ENCODE data around the gene ITGA1. TPM values are rescaled to one million over a fixed set of nuclear protein-coding genes. Genes with fewer than 3 reads are reported as not detected.
"Not testable (repeated sequence)": the region's sequence is repeated elsewhere in the genome, so short reads cannot be mapped to it uniquely, and the experiment has no call there.

ITGA1 gene
- total RNA-seq, 4 donors from 2014 or later, result 219 to 326 (median 240) TPM

DNA sequence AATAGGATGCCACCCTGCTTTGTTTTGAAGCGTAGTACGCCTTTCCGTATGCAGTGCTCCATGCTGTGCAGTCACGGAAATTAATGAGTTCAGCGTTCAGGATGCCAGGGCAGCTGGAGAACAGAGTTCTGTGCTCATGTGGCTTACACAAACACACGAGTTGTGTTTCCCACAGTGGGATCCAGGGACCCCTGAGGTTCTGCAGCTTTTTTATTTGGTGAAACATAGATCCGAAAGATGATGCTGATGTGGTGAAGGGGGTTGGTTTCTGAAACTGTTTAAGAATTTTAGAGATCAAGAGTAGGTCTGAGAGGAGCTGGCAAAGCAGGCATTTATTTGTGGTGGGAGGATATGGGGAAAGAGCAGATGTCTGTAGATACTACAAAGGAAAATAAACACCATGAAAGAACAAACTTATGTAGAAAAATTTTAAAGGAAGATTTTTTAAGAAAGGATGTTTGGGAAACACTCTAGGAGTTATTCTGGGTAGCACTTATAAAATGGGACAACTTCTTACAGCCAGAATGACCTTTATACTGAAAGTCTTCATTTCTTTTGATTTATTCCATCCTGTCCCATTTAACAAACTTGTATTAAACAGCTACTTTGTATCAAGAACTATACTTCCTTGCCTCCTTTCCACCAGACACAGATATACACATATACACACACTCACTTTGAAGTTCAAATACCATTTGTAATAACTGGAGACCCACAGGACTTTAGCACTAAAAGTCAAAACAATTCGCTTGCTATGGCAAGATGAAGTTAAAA lies 52.7 kb downstream of the ITGA1 start:
- Histone ChIP-seq H3K27ac (peak overlapping the region; percentile 73 to 84 (median 78)), H3K4me1 (peaks cover 3 to 93% (median 30%) of the 10 kb centered on the region in 3 donors), H3K27me3 (no peaks in the 10 kb centered on the region), H3K36me3 (no peaks in the 10 kb centered on the region), H3K9me3 (no peaks in the 10 kb centered on the region), H3K4me3 (peak overlapping the region; percentile 18 to 28)
- TF ChIP-seq, protein P1, sequence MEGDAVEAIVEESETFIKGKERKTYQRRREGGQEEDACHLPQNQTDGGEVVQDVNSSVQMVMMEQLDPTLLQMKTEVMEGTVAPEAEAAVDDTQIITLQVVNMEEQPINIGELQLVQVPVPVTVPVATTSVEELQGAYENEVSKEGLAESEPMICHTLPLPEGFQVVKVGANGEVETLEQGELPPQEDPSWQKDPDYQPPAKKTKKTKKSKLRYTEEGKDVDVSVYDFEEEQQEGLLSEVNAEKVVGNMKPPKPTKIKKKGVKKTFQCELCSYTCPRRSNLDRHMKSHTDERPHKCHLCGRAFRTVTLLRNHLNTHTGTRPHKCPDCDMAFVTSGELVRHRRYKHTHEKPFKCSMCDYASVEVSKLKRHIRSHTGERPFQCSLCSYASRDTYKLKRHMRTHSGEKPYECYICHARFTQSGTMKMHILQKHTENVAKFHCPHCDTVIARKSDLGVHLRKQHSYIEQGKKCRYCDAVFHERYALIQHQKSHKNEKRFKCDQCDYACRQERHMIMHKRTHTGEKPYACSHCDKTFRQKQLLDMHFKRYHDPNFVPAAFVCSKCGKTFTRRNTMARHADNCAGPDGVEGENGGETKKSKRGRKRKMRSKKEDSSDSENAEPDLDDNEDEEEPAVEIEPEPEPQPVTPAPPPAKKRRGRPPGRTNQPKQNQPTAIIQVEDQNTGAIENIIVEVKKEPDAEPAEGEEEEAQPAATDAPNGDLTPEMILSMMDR (IDR thresholded peaks at IDR 0.05), result no peak
- TF ChIP-seq POLR2AphosphoS5 (IDR thresholded peaks at IDR 0.05) (no peak), POLR2A (IDR thresholded peaks at IDR 0.05) (no peak), EP300 (IDR thresholded peaks at IDR 0.05) (no peak)
- ATAC-seq, result peak; percentile 66
- 23 to 31% methylated on average over 8 of the region's 8 CpGs for WGBS, 2 donors (ENCODE audit: low coverage in 1 of 2)

DNA sequence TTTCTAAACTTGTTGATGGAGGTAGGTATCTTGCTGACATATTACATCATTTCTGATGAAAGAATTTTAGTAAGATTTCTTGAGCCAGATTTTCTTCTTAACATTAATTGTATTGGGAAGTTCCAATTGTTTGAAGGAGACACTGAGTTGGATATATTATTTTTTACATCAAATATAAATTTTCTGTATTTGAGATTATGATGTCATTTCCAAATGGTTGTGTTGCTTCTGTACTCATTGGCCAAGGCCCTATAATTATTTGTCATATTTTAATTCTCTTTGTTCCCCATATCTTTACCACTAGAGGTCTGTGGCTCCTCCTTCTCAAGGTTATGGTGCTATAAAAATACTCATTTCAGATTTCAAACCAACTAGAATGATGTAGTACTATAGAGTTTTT lies 53.4 kb downstream of the ITGA1 start:
- Histone ChIP-seq H3K9me3 (no peaks in the 10 kb centered on the region), H3K4me1 (peaks cover 8 to 94% (median 33%) of the 10 kb centered on the region in 3 donors), H3K36me3 (no peaks in the 10 kb centered on the region), H3K27me3 (no peaks in the 10 kb centered on the region), H3K27ac (peak overlapping the region; percentile 73 to 84 (median 78)), H3K4me3 (no peak overlapping the region)
- TF ChIP-seq POLR2A (IDR thresholded peaks at IDR 0.05), result no peak
- ATAC-seq, result no peak

DNA sequence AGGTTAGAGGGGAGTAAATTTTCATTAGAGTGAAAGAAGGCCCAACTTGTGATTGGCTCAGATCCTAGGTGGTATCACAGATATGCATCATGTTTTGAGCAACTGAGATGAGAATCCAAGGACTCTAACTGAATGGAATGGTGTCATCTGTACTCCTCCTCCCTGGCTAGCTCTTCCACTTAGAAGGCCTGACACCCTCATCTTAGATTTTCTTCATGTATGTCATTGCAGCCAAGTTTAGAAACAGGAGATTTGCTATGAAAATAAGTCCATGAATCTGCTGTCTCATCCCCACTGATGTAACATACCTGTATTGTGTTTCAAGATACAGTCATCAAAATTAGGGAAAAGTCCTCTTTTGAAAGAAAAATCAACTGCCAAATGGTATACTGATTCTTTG lies 54.4 kb downstream of the ITGA1 start:
- H3K27ac ChIP-seq, result peak overlapping the region in 3 of 4 donors; percentile 39 to 84 (median 79)
- no peaks in the 10 kb centered on the region for H3K36me3 ChIP-seq
- no peak overlapping the region for H3K4me3 ChIP-seq
- TF ChIP-seq, protein P1 (IDR thresholded peaks at IDR 0.05), result no peak
- TF ChIP-seq POLR2A (IDR thresholded peaks at IDR 0.05) (no peak), POLR2AphosphoS5 (IDR thresholded peaks at IDR 0.05) (no peak), EP300 (IDR thresholded peaks at IDR 0.05) (no peak)
- H3K27me3 ChIP-seq, result no peaks in the 10 kb centered on the region
- no peak for ATAC-seq
- H3K9me3 ChIP-seq, result no peaks in the 10 kb centered on the region
- peaks cover 16 to 92% (median 43%) of the 10 kb centered on the region in 3 donors for H3K4me1 ChIP-seq

DNA sequence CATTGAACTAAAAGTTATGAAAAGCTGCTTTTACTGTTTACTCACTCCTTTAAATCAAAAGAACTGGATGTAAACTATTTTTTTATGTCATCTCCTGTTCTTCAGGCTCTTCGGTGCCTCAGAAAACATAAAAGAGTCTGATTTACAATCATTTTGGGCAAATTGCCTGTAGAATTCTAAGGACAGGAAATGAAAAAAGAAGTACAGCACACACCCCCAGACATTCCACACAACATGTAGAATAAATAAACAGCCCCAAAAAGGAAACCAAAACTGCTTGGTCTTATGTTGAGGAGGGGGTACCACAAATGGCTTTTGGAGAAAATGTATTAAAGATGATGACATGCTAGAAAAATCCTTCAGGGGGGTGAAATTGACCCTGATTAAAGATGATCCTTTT lies 57.2 kb downstream of the ITGA1 start:
- WGBS, 2 donors (ENCODE audit: low coverage in 1 of 2), result 0 to 25% methylated on average over 1 of the region's 1 CpG
- no peak for TF ChIP-seq EP300 (IDR thresholded peaks at IDR 0.05)
- no peak for TF ChIP-seq POLR2A (IDR thresholded peaks at IDR 0.05)
- TF ChIP-seq POLR2AphosphoS5 (IDR thresholded peaks at IDR 0.05), result no peak
- TF ChIP-seq, protein P1 (IDR thresholded peaks at IDR 0.05), result no peak
- Histone ChIP-seq H3K36me3 (no peaks in the 10 kb centered on the region), H3K27ac (peak overlapping the region; percentile 9 to 73 (median 18)), H3K4me3 (no peak overlapping the region), H3K9me3 (no peaks in the 10 kb centered on the region), H3K4me1 (peaks cover 16 to 65% (median 34%) of the 10 kb centered on the region in 3 donors), H3K27me3 (no peaks in the 10 kb centered on the region)
- no peak for ATAC-seq

DNA sequence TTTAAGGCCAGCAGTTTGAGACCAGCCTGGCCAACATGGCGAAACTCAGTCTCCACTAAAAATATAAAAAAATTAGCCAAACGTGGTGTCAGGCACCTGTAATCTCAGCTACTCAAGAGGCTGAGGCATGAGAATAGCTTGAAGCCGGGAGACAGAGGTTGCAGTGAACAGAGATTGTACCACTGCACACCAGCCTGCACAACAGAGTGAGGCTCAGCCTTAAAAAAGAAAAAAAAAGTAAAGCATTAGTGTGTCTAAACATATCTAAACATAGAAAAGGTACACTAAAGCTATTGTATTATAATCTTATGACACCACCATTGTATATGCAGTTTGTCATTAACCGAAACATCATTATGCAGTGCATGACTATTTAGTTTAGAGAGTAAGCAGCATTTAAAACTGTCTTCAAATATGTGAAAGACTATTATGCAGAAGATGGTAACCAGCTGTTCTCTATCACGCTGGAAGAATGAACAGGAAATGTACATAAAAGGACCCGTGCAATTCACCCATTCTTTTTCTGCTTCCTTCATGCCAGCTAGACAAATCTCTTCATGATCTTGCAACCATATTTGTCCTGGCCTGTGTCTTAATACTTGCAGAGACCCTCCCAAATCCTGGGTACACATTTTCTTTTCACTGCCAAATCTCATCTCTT lies 58.6 kb downstream of the ITGA1 start:
- Histone ChIP-seq H3K4me1 (peaks cover 16 to 55% (median 31%) of the 10 kb centered on the region in 3 donors), H3K27me3 (no peaks in the 10 kb centered on the region), H3K4me3 (no peak overlapping the region), H3K27ac (peak overlapping the region; percentile 9 to 73 (median 29)), H3K36me3 (no peaks in the 10 kb centered on the region), H3K9me3 (no peaks in the 10 kb centered on the region)
- WGBS, 2 donors (ENCODE audit: low coverage in 1 of 2), result 27 to 39% methylated on average over 5 to 6 of the region's 6 CpGs
- peak; percentile 39 for ATAC-seq
- TF ChIP-seq POLR2A (IDR thresholded peaks at IDR 0.05) (no peak), EP300 (IDR thresholded peaks at IDR 0.05) (no peak), POLR2AphosphoS5 (IDR thresholded peaks at IDR 0.05) (no peak)
- TF ChIP-seq, protein P1 (IDR thresholded peaks at IDR 0.05), result no peak

DNA sequence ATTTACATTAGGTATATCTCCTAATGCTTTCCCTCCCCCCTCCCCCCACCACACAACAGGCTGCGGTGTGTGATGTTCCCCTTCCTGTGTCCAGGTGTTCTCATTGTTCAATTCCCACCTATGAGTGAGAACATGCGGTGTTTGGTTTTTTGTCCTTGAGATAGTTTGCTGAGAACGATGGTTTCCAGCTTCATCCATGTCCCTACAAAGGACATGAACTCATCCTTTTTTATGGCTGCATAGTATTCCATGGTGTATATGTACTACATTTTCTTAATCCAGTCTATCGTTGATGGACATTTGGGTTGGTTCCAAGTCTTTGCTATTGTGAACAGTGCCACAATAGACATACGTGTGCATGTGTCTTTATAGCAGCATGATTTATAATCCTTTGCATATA lies 61.0 kb downstream of the ITGA1 start:
- peaks cover 16 to 50% (median 33%) of the 10 kb centered on the region in 3 donors for H3K4me1 ChIP-seq
- H3K27me3 ChIP-seq, H3K36me3 ChIP-seq, ATAC-seq, H3K27ac ChIP-seq, H3K9me3 ChIP-seq, H3K4me3 ChIP-seq: not testable (repeated sequence)
- 90 to 96% methylated on average over 2 to 4 of the region's 5 CpGs for WGBS, 2 donors (ENCODE audit: low coverage in 1 of 2)
